Measurements from ENCODE around the gene HSPA8.
"Not testable (repeated sequence)": the region's sequence is repeated elsewhere in the genome, so short reads cannot be mapped to it uniquely, and the experiment has no call there.

Gene HSPA8

DNA sequence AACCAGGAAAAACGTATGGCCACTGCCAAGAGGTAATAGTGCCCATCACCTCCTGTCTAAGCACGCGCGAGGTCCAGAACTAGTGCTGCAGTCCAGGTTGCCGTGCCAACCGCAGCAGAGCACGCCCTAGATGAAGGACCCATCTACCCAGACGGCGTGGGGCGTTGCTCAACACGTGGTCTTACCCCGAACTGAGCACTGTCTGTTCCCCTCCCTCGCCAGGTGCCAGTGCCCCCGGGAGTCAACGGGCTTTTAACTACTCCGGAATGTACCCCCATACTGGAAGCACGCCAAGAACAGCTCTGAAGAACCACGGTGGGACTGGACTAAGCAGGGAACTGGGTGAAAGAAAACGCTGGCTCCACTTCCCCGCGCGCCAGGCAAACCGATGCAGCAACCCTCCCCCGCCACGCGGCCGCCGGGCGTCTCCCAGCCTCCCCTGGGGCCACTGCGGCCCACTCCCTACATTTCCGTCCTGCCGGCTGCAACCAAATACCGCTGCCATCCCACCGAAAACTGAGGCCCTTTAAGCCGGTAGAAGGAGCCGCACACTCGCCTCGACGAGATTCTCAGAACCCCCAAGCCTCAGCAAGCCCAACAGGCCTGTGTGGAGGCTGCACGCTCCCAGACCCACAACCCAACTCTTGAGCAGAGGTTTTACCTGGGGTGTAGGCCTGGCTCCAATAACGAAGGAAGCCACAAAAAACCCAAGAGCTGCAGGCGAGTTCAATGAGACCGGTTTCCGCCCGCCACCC, at the start of gene HSPA8:
Gene HSPA8 (minus strand): TSS at position 734 of the 755 bp plus-strand sequence. CDS start 812 bp downstream, outside the sequence.
- peak; percentile 69 for DNase-seq (ENCODE audit: low spot score)

DNA sequence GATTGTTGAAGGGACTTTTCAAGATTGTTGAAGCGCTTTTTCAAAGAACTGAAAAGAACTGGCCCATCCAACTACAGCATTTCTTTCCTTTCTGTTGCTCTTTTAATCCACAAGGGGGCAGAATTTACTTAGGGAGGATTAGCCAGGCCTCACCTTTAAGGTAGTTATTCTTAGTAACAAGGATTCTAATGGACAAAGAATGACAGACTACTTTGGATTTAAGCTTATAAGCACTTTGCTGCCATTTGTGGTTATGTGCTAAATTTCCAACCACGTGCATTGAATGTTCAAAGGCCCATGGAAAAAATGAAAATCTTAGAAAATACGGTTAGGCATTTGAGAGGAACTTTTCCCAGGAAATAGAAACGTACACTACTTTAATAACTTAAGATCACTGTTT, 49.5 kb upstream of the HSPA8 start:
- peak; percentile 60 for DNase-seq (ENCODE audit: low spot score)

DNA sequence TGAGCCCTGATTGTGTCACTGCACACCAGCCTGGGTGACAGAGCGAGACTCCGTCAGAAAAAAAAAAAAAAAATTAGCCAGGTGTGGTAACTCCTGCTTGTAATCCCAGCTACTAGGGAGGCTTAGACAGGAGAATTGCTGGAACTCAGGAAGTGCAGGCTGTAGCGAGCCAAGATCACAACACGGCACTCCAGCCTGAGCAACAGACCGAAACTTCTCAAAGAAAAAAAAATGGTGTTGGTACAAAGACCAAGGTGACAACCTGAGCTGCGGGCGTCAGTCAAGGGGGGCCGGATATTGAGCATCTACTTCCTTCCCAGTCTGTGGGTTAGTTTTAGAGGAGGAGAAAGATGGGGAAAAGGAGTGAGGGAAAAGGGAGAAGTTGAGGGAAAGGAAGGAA, 48.5 kb upstream of the HSPA8 start:
- no peak for DNase-seq (ENCODE audit: low spot score)

DNA sequence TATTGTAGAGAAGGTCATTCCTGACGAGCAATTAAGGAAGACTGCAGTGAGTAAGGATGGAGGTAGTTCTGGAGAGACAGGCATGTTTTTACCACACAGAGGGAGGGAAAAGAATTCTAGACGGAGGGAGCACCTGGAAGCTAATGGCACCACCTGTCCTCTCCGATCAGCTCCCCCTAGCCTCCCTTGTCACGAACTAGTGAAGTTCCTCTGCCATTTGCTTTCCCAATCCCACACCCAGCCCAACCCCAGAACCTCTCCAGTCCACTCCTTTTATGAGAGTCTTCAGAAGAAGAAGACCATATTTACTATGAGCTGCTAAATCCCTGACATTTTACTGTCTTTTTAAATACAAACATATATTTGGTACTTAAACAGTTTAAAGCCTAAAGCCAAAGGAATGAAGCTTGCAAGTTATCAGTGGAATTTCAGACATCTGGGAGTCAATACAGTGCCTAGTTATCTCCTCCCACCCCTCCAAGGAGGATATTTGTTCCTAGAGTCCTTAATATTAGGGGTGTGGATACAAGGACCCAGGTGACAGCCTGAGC, 46.1 kb upstream of the HSPA8 start:
- no peak for DNase-seq (ENCODE audit: low spot score)

DNA sequence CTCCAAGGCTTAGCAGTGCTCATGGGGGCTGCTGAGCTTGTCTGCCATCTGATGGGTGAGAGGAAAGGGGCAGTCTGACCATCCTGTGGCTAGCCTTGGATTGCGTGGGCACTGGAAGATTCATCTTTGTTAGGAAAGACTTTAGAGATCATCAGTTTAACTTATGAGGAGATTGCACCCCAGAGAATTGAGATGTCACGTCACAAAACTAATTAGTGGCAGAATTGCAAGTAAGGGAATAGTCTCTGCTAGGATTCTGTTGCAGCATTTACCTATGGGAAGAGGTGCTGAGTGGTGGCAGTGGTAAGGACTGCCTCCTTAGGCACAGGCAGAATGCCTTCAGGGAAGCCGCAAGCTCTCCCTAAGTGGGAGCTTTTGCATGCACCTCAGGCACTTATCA, 42.8 kb upstream of the HSPA8 start:
- no peak for DNase-seq (ENCODE audit: low spot score)

DNA sequence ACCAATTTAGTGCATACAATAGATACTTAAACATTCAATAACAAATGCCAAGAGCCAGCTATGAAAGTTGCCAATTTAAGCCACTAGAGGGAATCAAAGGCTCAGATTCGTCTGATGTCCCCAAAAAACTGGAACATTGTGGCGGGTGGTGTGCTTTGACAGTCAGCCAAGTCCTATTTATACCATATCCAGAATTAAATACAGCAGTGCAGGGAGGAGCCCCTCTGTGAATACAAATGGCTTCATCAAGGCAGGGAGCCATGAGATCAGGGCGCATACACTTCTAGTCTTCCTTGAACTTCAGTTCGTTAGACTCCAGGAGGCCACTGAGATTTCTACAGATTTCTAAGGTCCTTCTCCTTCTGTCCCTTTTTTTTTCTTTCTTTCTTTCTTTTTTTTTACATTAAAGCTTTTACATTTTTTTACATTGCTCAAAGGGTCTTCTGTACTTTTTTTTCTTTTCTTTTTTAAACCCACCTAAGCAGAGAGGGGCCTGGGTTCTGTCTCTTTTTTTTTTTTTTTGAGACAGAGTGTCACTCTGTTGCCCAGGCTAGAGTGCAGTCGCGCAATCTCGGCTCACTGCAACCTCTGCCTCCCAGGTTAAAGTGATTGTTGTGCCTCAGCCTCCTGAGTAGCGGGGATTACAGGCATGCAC, 41.5 kb upstream of the HSPA8 start:
- peak; percentile 66 for DNase-seq (ENCODE audit: low spot score)

DNA sequence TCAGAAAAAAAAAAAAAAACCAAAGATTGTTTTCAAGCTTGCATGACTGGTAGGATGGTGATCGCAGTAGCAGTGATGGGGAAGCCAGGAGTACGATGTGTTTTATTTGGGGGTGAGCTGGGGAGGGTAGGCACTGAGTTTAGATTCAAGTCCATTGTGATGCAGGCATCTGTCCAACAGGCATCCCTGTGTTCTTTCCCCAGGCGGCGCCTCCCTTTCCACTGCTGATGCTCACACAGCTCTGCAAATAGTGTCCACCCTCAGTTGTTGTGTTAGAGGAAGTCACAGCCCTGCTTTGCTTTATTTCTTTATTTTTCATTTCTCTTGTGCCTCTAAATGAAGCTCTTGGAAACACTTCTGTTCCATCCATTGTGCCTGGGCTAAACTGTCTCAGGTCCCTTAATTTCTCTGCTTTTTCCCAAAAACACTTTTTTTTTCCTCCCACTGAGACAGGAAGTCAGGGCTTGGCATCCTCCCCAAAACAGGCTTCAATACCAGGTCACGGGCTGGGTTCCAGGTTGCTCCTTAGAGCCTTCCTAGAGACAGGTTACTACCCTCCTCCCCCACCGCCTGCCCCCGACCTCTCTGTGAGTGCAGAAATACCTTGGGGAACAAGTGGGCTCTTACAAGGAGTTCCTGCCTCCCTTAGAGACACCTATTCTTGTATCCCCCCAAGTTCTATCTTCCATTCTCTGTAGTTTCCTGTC, 38.6 kb upstream of the HSPA8 start:
- DNase-seq (ENCODE audit: low spot score) = no peak

DNA sequence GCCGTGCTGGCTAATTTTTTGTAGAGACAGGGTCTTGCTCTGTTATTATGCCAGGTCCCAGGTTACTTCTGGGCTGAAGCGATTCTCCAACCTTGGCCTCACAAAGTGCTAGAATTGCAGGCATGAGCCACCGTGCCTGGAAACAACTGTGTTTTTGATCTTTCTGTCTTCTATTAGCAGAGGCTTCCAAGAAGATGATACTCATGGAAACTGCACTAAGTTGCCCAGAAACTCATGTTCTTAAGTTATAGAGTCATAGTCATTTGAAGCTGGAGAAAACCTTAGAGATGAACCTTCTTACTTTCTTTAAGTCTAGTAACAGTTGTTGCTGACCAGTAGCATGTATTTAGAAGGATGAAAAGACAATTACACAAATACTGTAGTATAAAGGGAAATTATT, 37.1 kb upstream of the HSPA8 start:
- DNase-seq (ENCODE audit: low spot score) = no peak

DNA sequence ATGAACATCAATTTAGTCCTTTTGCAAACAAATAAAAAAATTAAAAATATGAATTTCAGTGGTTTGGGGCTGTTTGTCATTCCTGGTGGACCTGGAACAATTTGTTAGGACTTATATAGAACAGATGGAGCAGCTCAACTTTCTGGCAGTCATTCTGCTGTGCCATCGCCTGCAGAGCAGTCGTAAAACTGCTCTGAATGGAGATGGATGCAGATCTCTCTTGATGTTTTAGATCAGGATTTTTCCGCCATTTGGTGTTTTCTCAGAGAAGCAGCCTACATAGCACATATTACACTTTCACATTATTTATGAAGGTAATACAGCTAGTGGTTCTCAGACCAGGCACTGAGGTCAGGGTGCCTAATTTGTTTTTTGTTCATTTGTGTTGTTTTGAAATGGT, 31.8 kb upstream of the HSPA8 start:
- DNase-seq (ENCODE audit: low spot score) = no peak

DNA sequence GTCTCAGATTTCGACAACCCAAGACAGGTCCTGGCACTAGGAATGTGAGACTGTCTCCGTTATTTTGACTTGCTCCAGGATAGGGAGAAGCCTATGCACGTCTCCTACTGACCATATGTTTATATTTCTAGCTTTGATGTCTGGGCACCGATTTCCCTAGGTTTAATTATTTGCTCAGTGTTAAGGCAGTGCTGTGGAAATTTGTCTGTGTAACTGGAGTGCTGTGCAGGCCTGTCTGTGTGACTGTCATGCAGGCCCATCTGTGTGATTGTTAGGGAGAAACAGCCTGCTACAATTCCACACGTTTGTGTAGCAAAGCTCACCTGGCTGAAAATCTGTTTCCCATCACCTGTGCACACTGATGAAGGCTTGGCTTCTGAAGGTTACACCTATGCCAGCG, 29.6 kb upstream of the HSPA8 start:
- no peak for DNase-seq (ENCODE audit: low spot score)

DNA sequence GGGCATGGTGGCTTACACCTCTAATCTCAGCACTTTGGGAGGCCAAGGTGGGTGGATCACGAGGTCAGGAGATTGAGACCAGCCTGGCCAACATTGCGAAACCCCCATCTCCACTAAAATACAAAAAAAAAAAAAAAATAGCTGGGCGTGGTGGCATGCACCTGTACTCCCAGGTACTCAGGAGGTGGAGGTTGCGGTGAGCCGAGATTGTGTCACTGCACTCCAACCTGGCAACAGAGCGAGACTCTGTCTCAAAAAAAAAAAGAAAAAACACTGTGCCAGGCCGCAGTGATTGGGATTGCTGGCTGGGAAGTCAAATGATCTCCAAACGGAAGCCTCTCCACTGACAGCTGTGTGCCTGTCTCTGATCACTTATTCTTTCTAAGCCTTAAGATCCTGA, 28.2 kb upstream of the HSPA8 start:
- not testable (repeated sequence) for DNase-seq (ENCODE audit: low spot score)

DNA sequence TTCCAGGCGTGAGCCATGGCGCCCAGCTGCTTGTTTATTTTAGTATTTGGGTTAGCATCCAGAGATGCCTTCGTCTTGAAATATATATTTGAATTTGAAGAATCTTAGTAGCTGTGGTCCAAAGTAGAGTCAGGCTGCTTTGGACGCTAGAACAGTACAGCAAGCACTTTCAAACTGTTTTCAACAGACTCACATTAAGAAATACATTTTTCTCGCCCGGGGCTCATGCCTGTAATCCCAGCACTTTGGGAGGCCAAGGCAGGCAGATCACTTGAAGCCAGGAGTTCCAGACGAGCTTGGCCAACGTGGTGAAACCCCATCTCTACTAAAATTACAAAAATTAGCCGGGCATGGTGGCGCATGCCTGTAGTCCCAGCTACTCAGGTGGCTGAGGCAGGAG, 27.0 kb upstream of the HSPA8 start:
- DNase-seq (ENCODE audit: low spot score) = not testable (repeated sequence)

DNA sequence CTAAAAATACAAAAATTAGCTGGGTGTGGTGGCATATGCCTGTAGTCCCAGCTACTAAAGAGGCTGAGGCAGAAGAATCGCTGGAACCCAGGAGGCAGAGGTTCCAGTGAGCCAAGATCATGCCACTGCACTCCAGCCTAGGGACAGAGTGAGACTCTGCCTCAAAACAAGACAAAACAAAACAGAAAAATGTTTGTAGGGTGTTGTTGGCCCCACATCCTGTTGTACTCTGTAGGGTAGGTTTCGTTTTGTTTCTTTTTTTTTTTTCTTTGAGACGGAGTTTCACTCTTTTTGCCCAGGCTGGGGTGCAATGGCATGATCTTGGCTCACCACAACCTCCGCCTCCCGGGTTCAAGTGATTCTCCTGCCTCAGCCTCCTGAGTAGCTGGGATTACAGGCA, 25.7 kb upstream of the HSPA8 start:
- DNase-seq (ENCODE audit: low spot score) = peak; percentile 61

DNA sequence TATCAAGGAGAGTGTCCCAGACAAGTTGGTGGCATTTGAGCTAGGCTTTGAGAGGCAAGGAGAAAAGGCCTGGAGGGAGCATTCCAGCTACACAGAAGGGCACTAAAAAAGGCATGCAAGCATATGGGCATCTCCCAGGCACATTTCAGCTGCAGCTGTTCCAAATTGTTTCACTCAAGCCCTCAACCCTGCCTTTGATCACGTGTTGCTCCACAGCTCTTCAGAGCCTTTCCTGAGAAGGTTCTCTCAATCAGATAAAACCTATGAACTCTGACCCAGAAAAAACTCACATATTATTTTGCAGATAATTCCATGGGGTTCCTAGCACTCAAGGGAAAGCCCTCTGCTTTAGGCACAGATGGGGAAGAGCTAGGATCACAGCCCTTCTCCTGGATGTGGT, 24.4 kb upstream of the HSPA8 start:
- no peak for DNase-seq (ENCODE audit: low spot score)

DNA sequence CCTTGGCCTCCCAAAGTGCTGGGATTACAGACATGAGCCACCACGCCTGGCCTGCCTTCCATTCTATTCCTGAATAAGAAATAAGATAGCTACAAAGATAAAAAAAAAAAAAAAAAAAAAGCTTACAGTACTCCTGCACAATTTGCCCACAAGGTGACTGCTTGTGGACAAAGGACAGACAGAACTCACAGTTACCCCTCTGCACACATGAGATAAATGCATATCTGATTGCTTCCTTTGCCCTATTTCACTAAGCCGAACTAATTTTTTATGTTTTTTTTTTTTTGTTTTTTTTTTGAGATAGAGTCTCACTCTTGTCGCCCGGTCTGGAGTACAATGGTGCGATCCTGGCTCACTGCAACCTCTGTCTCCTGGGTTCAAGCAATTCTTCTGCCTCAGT, 23.6 kb upstream of the HSPA8 start:
- DNase-seq (ENCODE audit: low spot score) = no peak

DNA sequence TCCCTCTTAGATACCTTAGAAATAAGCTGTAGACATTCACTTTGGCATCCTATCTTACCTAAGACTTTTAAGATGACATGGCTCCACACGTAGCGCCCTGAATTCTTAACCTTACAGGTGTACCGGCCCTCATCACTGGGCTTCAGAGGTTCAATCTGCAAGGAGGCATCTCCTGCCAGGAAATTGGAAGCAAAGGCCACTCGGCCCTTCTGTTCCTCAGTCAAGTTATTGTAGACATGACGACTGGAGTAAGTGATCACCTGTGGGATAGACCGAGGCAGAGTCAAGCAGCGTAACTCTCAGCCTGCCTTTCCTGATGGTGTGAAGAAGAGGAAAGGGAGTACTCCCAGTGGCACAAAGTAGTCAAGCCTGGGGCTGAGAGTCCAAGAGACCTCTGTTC, 22.5 kb upstream of the HSPA8 start:
- no peak for DNase-seq (ENCODE audit: low spot score)

DNA sequence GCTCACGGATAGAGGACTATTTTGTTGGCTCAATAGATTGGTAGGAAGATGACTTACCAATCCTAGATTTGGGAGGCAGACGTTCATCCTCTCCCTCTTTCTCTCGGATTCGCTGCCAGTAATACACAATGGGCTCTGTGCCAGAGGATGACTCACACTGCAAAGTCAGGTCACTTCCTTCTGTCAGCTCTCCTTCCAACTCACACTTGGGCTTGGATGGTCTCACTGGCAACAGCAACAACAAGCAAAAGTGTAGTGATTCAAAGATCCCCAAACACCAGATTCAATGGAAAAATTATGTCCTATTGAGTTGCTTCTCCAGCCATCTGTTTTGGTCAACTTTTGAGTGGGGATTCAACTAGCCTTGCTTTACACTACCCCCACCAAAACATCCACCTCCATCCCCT, 21.7 kb upstream of the HSPA8 start:
- peak; percentile 88 for DNase-seq (ENCODE audit: low spot score)

DNA sequence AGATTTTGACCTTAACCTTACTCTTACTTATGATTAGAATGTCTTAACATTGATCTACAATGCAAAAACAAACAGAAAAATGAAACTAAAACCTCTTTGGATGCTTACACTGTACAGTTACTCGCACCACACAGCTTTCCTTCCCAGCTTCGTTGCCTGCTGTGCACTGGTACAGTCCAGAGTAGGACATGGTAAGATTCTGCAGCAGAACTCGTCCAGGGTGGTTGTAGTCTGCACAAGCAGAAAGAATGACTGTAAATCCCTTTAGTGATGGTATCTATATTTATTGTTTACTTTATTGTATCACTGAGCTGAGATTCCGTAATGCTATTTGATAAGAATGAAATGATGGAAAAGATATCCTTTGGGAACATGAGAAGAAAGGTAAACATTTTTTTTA, 21.0 kb upstream of the HSPA8 start:
- no peak for DNase-seq (ENCODE audit: low spot score)

DNA sequence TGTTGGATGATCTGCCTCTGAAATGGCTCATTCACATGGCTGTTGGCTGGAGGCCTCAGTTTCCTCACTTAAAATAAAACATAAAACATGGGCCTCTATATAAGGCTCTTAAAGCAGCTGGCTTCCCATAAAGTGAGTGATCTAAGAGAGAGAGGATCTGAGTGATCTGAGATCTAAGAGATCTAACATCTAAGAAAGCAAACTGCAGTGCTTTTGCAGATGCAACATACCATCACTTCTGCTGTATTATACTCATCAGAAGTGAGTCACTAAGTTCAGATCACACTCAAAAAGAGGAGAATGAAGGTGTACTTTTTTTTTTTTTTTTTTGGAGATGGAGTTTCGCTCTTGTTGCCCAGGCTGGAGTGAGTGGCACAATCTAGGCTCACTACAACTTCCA, 18.1 kb upstream of the HSPA8 start:
- no peak for DNase-seq (ENCODE audit: low spot score)

DNA sequence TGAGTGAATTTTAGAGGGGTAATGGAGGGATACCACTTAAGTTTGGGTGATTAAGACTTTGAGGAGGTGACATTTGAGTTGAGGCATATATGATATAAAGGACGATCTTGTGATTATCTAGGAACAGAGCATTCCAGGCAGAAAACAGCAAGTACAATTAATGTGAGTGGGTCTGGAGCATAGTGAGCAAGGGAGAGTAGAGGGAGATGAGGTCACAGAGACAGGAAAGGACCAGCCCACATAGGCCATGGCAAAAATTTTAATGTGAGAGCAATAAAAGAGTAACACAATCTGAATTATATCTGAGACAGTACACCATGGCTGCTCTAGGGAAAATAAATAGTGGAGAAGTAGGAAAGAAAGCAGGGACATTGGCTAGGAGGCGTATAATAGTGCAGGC, 14.5 kb upstream of the HSPA8 start:
- no peak for DNase-seq (ENCODE audit: low spot score)

DNA sequence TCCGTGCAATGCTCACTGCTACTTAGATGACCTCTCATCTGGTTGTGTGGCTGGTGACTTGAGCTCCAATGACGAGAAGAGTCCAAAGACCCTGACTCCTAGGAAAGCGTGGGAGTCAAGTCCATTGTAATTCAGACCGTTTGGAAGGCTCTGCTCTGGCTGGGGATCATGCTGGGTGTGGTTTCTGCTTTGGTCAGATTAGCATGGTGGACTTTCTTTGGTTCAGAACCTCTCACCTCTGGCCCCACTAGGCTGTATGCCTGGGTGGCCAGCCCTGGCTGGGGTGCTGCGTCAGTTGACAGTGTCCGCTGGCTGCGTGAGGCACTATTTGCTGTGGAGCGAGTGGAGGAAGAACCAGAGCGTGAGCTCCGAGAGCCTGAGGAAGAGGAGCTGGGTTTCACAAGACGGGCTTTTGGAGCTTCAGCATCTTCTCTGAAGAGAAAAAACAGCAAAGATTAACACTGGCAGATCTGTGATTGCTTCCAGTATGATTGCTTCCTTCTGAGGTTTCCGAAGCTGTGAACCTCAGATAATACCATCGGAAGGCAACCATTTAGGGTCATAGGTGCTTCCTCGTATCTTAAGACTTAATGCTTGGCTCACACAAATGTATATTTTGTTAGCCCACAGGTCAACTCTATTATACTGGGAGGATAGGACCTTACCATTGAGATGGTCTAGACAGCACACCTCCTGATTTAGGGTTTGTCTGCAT, 11.6 kb upstream of the HSPA8 start:
- no peak for DNase-seq (ENCODE audit: low spot score)

DNA sequence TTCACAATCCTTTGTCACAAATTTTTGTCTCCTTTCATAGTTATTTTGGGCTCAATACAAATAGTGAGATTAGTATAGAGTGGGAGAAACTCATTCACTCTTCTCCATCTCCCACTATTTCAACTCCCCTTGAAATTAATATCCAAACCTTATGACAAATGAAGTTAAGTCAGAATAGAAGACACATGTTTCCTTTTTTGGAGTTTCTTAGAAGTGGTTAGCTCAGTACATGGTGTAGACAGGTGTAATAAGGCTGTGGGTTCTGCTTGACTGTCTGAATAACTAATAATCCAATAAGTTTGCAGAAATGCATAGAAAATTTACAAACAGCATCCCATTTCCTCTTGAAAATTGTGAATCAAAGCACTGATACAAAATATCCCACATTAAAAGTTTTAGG, 10.8 kb upstream of the HSPA8 start:
- DNase-seq (ENCODE audit: low spot score) = no peak

Measured in CD4-positive, alpha-beta T cell treated with Interleukin-15 for 4 hours (primary cell).